GM23338 (cell line): Measurements from ENCODE around the gene IQSEC3. TPM values are rescaled to one million over a fixed set of nuclear protein-coding genes. Genes with fewer than 3 reads are reported as not detected.
A peak's percentile ranks its signal among the peaks of the same experiment; 100 is the strongest.

Experiments
- ATAC-seq: fragments of 200-7000 bp; cut with Tn5 transposase; 3 replicates; pipeline ENCODE4 v1.9.1; 2020
- DNase-seq: peaks from one replicate; pipeline ENCODE4 v3.0.0-alpha.2; 2015; ENCODE audit warnings: low spot score
- H2AFZ ChIP-seq: fragments of 200-600 bp; sonication (generic); 2 replicates; pipeline ENCODE4 v1.8.0; 2016; ENCODE audit warnings: antibody characterized with exemption, mild to moderate bottlenecking, moderate library complexity
- H3F3A ChIP-seq: fragments of 200-600 bp; sonication (generic); replicated peaks from 2 replicates; pipeline ENCODE4 v1.8.0; 2017; ENCODE audit warnings: antibody characterized with exemption, mixed run types, low read depth
- H3K27ac ChIP-seq: fragments of 200-600 bp; sonication (generic); 2 replicates; pipeline ENCODE4 v1.6.1; 2016; ENCODE audit warnings: low read depth
- H3K27me3 ChIP-seq: fragments of 200-600 bp; sonication (generic); 2 replicates; pipeline ENCODE4 v1.8.0; 2016; ENCODE audit warnings: mild to moderate bottlenecking, mixed run types, moderate library complexity; ENCODE audit not compliant: insufficient read depth
- H3K36me3 ChIP-seq: fragments of 200-600 bp; sonication (generic); 2 replicates; pipeline ENCODE4 v1.8.0; 2016; ENCODE audit warnings: mild to moderate bottlenecking; ENCODE audit not compliant: insufficient read depth
- H3K4me1 ChIP-seq: fragments of 200-600 bp; sonication (generic); 2 replicates; pipeline ENCODE4 v1.8.0; 2016; ENCODE audit warnings: mild to moderate bottlenecking, moderate library complexity; ENCODE audit not compliant: insufficient read depth
- H3K4me2 ChIP-seq: fragments of 200-600 bp; sonication (generic); 2 replicates; pipeline ENCODE4 v1.7.1; 2017; ENCODE audit warnings: mixed run types
- H3K4me3 ChIP-seq: fragments of 200-600 bp; sonication (generic); 2 replicates; pipeline ENCODE4 v1.6.1; 2016; ENCODE audit warnings: mixed run types
- H3K79me2 ChIP-seq: fragments of 200-600 bp; sonication (generic); replicated peaks from 2 replicates; pipeline ENCODE4 v1.8.0; 2017; ENCODE audit warnings: mild to moderate bottlenecking; ENCODE audit not compliant: insufficient read depth
- H3K9me2 ChIP-seq: fragments of 200-600 bp; sonication (generic); 2 replicates; pipeline ENCODE4 v1.8.0; 2017; ENCODE audit not compliant: insufficient read depth
- H4K20me1 ChIP-seq: fragments of 200-600 bp; sonication (generic); replicated peaks from 2 replicates; pipeline ENCODE4 v1.8.0; 2017; ENCODE audit warnings: mild to moderate bottlenecking; ENCODE audit not compliant: insufficient read depth
- H3K27ac Mint-ChIP-seq: 2 replicates; pipeline ENCODE4 v1.8.0; 2020; ENCODE audit warnings: inconsistent platforms, mild to moderate bottlenecking, moderate library complexity, mixed read lengths
- H3K27me3 Mint-ChIP-seq: 3 replicates; pipeline ENCODE4 v1.8.0; 2022; ENCODE audit warnings: low read depth, mild to moderate bottlenecking, moderate library complexity, mixed read lengths, inconsistent platforms; ENCODE audit not compliant: insufficient read depth, poor library complexity
- H3K36me3 Mint-ChIP-seq: 3 replicates; pipeline ENCODE4 v1.8.0; 2021; ENCODE audit warnings: low read depth, mild to moderate bottlenecking, inconsistent platforms, moderate library complexity, mixed read lengths
- H3K4me1 Mint-ChIP-seq: 3 replicates; pipeline ENCODE4 v1.8.0; 2020; ENCODE audit warnings: mild to moderate bottlenecking, inconsistent platforms, mixed read lengths
- H3K4me3 Mint-ChIP-seq: 3 replicates; pipeline ENCODE4 v1.8.0; 2021; ENCODE audit warnings: moderate library complexity, mild to moderate bottlenecking, inconsistent platforms, mixed read lengths
- H3K9me3 Mint-ChIP-seq: 3 replicates; pipeline ENCODE4 v1.8.0; 2020; ENCODE audit warnings: moderate library complexity, mild to moderate bottlenecking, inconsistent platforms, mixed read lengths
- EZH2 ChIP-seq: fragments of 200-600 bp; sonication (generic); IDR thresholded peaks from one replicate; pipeline ENCODE4 v1.8.0; 2017; ENCODE audit warnings: antibody characterized with exemption, mild to moderate bottlenecking, low read depth; ENCODE audit not compliant: unreplicated experiment
- EZH2phosphoT487 ChIP-seq: fragments of 200-600 bp; sonication (generic); IDR thresholded peaks from one replicate; pipeline ENCODE4 v1.8.1; 2018; ENCODE audit warnings: antibody characterized with exemption; ENCODE audit not compliant: unreplicated experiment
- JUNB ChIP-seq: IDR thresholded peaks from one replicate; pipeline ENCODE4 v1.6.1; 2016; ENCODE audit warnings: antibody characterized with exemption; ENCODE audit not compliant: unreplicated experiment
- NANOG ChIP-seq: IDR thresholded peaks from 2 replicates; pipeline ENCODE4 v1.6.1; 2016; ENCODE audit warnings: antibody characterized with exemption, borderline replicate concordance
- ZNF114 ChIP-seq: fragments of 250-450 bp; sonication (Bioruptor Pico); IDR thresholded peaks from 2 replicates; pipeline ENCODE4 v1.5.0; 2020; ENCODE audit warnings: mild to moderate bottlenecking, moderate library complexity
- ZNF331 ChIP-seq: fragments of 250-450 bp; sonication (Bioruptor Pico); IDR thresholded peaks from 2 replicates; pipeline ENCODE4 v1.5.0; 2020; ENCODE audit warnings: low read depth, mild to moderate bottlenecking, moderate library complexity
- polyA plus RNA-seq: library from polyadenylated mRNA; unstranded; fragments of >200 nt; fragmentation: Nextera tagmentation; extraction: Ambion mirVana; gene quantifications from 2 replicates; pipeline ENCODE4 v1.2.1, GENCODE V29; 2016
- total RNA-seq: library from RNA; depleted of rRNA; stranded (reverse); fragments of >200 nt; shearing (Covaris generic); gene quantifications from 2 replicates; pipeline ENCODE4 v1.2.3, GENCODE V29; 2014
- TF ChIP-seq, protein P1 (sequence below): fragments of 250-450 bp; sonication (Bioruptor Pico); IDR thresholded peaks from 2 replicates; pipeline ENCODE4 v1.5.0; 2020; ENCODE audit warnings: mild to moderate bottlenecking, moderate library complexity

Gene IQSEC3
- total and polyA plus RNA-seq, 2 experiments from 2014 or later, result 2.1 to 3.6 TPM

DNA sequence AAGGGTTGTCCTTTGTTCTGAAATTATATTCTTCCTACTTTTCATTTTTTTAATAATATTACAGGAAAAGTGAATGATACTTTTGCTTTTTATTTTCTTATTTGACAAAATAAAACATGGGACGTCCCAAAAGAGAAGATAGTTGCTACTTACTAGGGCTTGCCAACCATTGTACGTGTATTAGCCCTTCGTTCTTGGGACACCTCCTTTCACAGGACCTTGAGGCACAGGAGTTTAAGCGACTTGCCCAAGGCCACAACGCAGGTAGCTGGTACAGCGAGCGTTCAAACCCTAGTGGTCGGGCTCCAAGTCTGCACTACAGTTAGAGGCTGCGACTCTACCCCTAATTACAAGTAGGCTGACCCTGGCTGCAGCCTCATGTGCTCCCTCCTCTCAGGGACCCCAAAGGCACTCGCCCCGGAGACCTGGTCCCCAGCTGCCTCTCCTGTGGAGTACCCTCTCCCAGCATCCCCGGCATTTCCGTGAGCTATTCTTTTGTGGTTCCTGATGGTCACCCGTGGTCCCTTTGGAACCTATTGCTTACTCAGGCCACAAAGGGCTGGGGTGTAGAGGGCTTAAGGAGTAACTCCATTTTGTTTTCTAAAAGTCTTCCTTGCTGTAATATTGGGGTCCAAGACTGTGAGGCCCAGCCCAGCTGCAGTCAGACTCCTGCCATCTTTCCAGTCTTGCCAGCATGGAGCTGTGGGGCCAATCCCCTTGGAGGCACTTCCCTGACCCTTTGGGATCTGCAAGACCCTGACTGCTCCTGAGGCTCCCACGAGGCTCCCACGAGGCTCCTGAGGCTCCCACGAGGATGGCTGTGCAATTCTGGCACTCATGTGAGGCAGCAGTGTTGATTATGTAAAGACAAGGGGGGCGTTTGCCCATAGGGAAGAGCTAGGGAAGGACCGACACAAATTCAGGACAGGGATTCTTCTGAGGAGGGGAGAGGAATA lies 49.7 kb downstream of the IQSEC3 start:
- no peak overlapping the region for H3K27ac Mint-ChIP-seq
- no peaks in the 10 kb centered on the region for H3F3A ChIP-seq
- H3K36me3 Mint-ChIP-seq, result no peaks in the 10 kb centered on the region
- no peak overlapping the region for H3K4me2 ChIP-seq
- H4K20me1 ChIP-seq, result no peaks in the 10 kb centered on the region
- H2AFZ ChIP-seq, result no peak overlapping the region
- peaks cover 6% of the 10 kb centered on the region; the same call in 1 of the 2 replicates for H3K4me1 ChIP-seq
- no peak overlapping the region for H3K27ac ChIP-seq
- H3K27me3 ChIP-seq, result no peaks in the 10 kb centered on the region
- peaks cover 17% of the 10 kb centered on the region for H3K4me1 Mint-ChIP-seq
- H3K27me3 Mint-ChIP-seq, result peaks cover 12% of the 10 kb centered on the region
- no peak overlapping the region for H3K4me3 ChIP-seq
- H3K9me2 ChIP-seq, result no peaks in the 10 kb centered on the region
- no peak for TF ChIP-seq ZNF331 (CRISPR knock-in tag)
- TF ChIP-seq NANOG, result no peak
- no peak for TF ChIP-seq ZNF114
- no peak for TF ChIP-seq EZH2phosphoT487
- TF ChIP-seq EZH2, result no peak
- TF ChIP-seq JUNB, result no peak
- TF ChIP-seq, protein P1, sequence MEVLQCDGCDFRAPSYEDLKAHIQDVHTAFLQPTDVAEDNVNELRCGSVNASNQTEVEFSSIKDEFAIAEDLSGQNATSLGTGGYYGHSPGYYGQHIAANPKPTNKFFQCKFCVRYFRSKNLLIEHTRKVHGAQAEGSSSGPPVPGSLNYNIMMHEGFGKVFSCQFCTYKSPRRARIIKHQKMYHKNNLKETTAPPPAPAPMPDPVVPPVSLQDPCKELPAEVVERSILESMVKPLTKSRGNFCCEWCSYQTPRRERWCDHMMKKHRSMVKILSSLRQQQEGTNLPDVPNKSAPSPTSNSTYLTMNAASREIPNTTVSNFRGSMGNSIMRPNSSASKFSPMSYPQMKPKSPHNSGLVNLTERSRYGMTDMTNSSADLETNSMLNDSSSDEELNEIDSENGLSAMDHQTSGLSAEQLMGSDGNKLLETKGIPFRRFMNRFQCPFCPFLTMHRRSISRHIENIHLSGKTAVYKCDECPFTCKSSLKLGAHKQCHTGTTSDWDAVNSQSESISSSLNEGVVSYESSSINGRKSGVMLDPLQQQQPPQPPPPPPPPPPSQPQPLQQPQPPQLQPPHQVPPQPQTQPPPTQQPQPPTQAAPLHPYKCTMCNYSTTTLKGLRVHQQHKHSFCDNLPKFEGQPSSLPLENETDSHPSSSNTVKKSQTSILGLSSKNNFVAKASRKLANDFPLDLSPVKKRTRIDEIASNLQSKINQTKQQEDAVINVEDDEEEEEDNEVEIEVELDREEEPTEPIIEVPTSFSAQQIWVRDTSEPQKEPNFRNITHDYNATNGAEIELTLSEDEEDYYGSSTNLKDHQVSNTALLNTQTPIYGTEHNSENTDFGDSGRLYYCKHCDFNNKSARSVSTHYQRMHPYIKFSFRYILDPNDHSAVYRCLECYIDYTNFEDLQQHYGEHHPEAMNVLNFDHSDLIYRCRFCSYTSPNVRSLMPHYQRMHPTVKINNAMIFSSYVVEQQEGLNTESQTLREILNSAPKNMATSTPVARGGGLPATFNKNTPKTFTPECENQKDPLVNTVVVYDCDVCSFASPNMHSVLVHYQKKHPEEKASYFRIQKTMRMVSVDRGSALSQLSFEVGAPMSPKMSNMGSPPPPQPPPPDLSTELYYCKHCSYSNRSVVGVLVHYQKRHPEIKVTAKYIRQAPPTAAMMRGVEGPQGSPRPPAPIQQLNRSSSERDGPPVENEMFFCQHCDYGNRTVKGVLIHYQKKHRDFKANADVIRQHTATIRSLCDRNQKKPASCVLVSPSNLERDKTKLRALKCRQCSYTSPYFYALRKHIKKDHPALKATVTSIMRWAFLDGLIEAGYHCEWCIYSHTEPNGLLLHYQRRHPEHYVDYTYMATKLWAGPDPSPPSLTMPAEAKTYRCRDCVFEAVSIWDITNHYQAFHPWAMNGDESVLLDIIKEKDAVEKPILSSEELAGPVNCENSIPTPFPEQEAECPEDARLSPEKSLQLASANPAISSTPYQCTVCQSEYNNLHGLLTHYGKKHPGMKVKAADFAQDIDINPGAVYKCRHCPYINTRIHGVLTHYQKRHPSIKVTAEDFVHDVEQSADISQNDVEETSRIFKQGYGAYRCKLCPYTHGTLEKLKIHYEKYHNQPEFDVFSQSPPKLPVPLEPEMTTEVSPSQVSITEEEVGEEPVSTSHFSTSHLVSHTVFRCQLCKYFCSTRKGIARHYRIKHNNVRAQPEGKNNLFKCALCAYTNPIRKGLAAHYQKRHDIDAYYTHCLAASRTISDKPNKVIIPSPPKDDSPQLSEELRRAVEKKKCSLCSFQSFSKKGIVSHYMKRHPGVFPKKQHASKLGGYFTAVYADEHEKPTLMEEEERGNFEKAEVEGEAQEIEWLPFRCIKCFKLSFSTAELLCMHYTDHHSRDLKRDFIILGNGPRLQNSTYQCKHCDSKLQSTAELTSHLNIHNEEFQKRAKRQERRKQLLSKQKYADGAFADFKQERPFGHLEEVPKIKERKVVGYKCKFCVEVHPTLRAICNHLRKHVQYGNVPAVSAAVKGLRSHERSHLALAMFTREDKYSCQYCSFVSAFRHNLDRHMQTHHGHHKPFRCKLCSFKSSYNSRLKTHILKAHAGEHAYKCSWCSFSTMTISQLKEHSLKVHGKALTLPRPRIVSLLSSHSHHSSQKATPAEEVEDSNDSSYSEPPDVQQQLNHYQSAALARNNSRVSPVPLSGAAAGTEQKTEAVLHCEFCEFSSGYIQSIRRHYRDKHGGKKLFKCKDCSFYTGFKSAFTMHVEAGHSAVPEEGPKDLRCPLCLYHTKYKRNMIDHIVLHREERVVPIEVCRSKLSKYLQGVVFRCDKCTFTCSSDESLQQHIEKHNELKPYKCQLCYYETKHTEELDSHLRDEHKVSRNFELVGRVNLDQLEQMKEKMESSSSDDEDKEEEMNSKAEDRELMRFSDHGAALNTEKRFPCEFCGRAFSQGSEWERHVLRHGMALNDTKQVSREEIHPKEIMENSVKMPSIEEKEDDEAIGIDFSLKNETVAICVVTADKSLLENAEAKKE, result no peak
- no peak overlapping the region for H3K4me3 Mint-ChIP-seq
- ATAC-seq (peak; percentile 70), DNase-seq (peak; percentile 35)
- no peaks in the 10 kb centered on the region for H3K9me3 Mint-ChIP-seq
- no peaks in the 10 kb centered on the region for H3K79me2 ChIP-seq
- no peaks in the 10 kb centered on the region for H3K36me3 ChIP-seq
